Nasal cavity respiratory epithelium epithelial cell of viscerocranial mucosa (primary cell): Measurements from ENCODE around the gene STARD3. TPM values are rescaled to one million over a fixed set of nuclear protein-coding genes. Genes with fewer than 3 reads are reported as not detected.

ENCODE experiments used
- total RNA-seq: library from RNA; depleted of rRNA; stranded (reverse); fragments of >200 nt; gene quantifications from 2 replicates; pipeline ENCODE4 v1.2.3, GENCODE V29; 2014

Gene STARD3
- 25.3 and 34.2 TPM in 2 replicates for total RNA-seq

GRCh38 chr17:39636927-39637736, at the start of gene STARD3:
Gene STARD3, plus strand, starts transcription at chr17:39637144. Its CDS starts 16,388 bp downstream, at chr17:39653532.

GRCh38 chr17:39607851-39608130, 29.2 kb upstream of the STARD3 start, which contains the start of gene NEUROD2:
Gene NEUROD2, minus strand, starts transcription at chr17:39607920. Its CDS starts 1,321 bp downstream, at chr17:39606599.

GRCh38 chr17:39626171-39627046, 10.5 kb upstream of the STARD3 start, which contains the start of gene PPP1R1B:
Gene PPP1R1B, plus strand, starts transcription at chr17:39626952. Its CDS starts 441 bp downstream, at chr17:39627393.

GRCh38 chr17:39664581-39665561, 27.9 kb downstream of the STARD3 start, which contains the start of gene TCAP:
Gene TCAP, plus strand, starts transcription at chr17:39665349. Its CDS starts 11 bp downstream, at chr17:39665360.

GRCh38 chr17:39667945-39668924, 31.3 kb downstream of the STARD3 start, which contains the start of gene PNMT:
Gene PNMT, plus strand, starts transcription at chr17:39668453. Its CDS starts 23 bp downstream, at chr17:39668476.

GRCh38 chr17:39687546-39688474, 50.9 kb downstream of the STARD3 start, which contains the start of gene PGAP3:
Gene PGAP3, minus strand, starts transcription at chr17:39688057. Its CDS starts 43 bp downstream, at chr17:39688014.

GRCh38 chr17:39699818-39700147, 62.8 kb downstream of the STARD3 start, which contains the start of gene ERBB2:
Gene ERBB2, plus strand, starts transcription at chr17:39700064. Its CDS starts 175 bp downstream, at chr17:39700239.

Other genes starting within 250 kb of the STARD3 start
- gene FBXL20, start 235.5 kb upstream of the STARD3 start, total RNA-seq: 10.9 and 15.2 TPM in 2 replicates
- 27.0 and 33.2 TPM in 2 replicates for gene MED1, start 185.9 kb upstream of the STARD3 start, total RNA-seq
- gene CDK12, start 175.7 kb upstream of the STARD3 start, total RNA-seq: 24.9 and 38.4 TPM in 2 replicates
- not detected in 2 replicates for gene NEUROD2, start 29.2 kb upstream of the STARD3 start, total RNA-seq
- under 0.01 TPM in 1 of 2 replicates, not detected in the other for gene PPP1R1B, start 10.2 kb upstream of the STARD3 start, total RNA-seq
- gene TCAP, start 28.2 kb downstream of the STARD3 start, total RNA-seq: under 0.01 and 0.36 TPM in 2 replicates
- not detected in 2 replicates for gene PNMT, start 31.3 kb downstream of the STARD3 start, total RNA-seq
- 8.2 and 12.0 TPM in 2 replicates for gene PGAP3, start 50.9 kb downstream of the STARD3 start, total RNA-seq
- 40.3 and 103 TPM in 2 replicates for gene ERBB2, start 62.9 kb downstream of the STARD3 start, total RNA-seq
- gene MIEN1, start 93.4 kb downstream of the STARD3 start, total RNA-seq: 16.6 and 21.9 TPM in 2 replicates
- 11.3 and 12.0 TPM in 2 replicates for gene GRB7, start 100.8 kb downstream of the STARD3 start, total RNA-seq
- gene IKZF3, start 227.2 kb downstream of the STARD3 start, total RNA-seq: under 0.01 and 0.57 TPM in 2 replicates
- not detected in 2 replicates for gene ZPBP2, start 231.1 kb downstream of the STARD3 start, total RNA-seq